IMR-90 (cell line): ENCODE measurements around the gene OTOG. TPM values are rescaled to one million over a fixed set of nuclear protein-coding genes. Genes with fewer than 3 reads are reported as not detected.

ENCODE experiments used
- ATAC-seq: fragments of 200-7000 bp; cut with Tn5 transposase; 2 replicates; pipeline ENCODE4 v1.9.1; 2020; ENCODE audit warnings: low read depth, mild to moderate bottlenecking, moderate library complexity
- BruUV-seq: library from RNA; stranded (reverse); fragments of 400-500 nt; replicated peaks from 2 replicates; lab custom pipeline; 2021; lab: Mats Ljungman, UMichigan
- CTCF ChIA-PET: fragments of 300-600 bp; formaldehyde crosslinking; extraction: SDS; loops from one replicate; lab custom pipeline; 2021; ENCODE audit warnings: antibody characterized with exemption; lab: Yijun Ruan, JAX
- POLR2A ChIA-PET: fragments of 300-600 bp; sonication (Branson Sonifier 250); formaldehyde crosslinking; loops from one replicate; lab custom pipeline; 2022; ENCODE audit warnings: antibody characterized with exemption; ENCODE audit not compliant: unreplicated experiment; lab: Charles Lee
- DNase-seq: peaks from one replicate; pipeline ENCODE4 v3.0.0; 2013
- H2AFZ ChIP-seq: replicated peaks from 2 replicates; pipeline ENCODE3; 2013; ENCODE audit warnings: low read length, mild to moderate bottlenecking; ENCODE audit not compliant: poor library complexity
- H2AK5ac ChIP-seq: 2 replicates; pipeline ENCODE4 v1.6.1; 2013; ENCODE audit warnings: low read depth, low read length, inconsistent platforms
- H2AK9ac ChIP-seq: replicated peaks from 2 replicates; pipeline ENCODE3; 2013; ENCODE audit warnings: mild to moderate bottlenecking, low read depth, low read length, moderate library complexity; ENCODE audit not compliant: poor library complexity
- H2BK120ac ChIP-seq: 2 replicates; pipeline ENCODE4 v1.6.1; 2013; ENCODE audit warnings: low read depth, low read length, inconsistent platforms
- H2BK15ac ChIP-seq: 3 replicates; pipeline ENCODE4 v1.6.1; 2013; ENCODE audit warnings: low read depth, low read length, inconsistent platforms
- H2BK20ac ChIP-seq: 2 replicates; pipeline ENCODE4 v1.6.1; 2013; ENCODE audit warnings: low read depth, mild to moderate bottlenecking, inconsistent platforms, low read length, moderate library complexity
- H2BK5ac ChIP-seq: 2 replicates; pipeline ENCODE4 v1.6.1; 2013; ENCODE audit warnings: mild to moderate bottlenecking, low read depth, low read length, inconsistent platforms; ENCODE audit not compliant: poor library complexity, severe bottlenecking
- H3K14ac ChIP-seq: replicated peaks from 2 replicates; pipeline ENCODE4 v1.6.1; 2013; ENCODE audit warnings: low read depth, low read length, inconsistent platforms
- H3K18ac ChIP-seq: 2 replicates; pipeline ENCODE4 v1.6.1; 2013; ENCODE audit warnings: low read depth, low read length, control low read depth
- H3K23ac ChIP-seq: 2 replicates; pipeline ENCODE4 v1.6.1; 2013; ENCODE audit warnings: low read depth, low read length, inconsistent platforms
- H3K27ac ChIP-seq: 2 replicates; pipeline ENCODE4 v1.5.1; 2013; ENCODE audit warnings: mild to moderate bottlenecking, control low read depth, low read length; ENCODE audit not compliant: insufficient read depth
- H3K27me3 ChIP-seq: 2 replicates; pipeline ENCODE4 v1.6.1; 2013; ENCODE audit warnings: low read length; ENCODE audit not compliant: control insufficient read depth, insufficient read depth
- H3K36me3 ChIP-seq: 2 replicates; pipeline ENCODE4 v1.6.1; 2013; ENCODE audit warnings: low read length, mixed read lengths; ENCODE audit not compliant: control insufficient read depth, insufficient read depth
- H3K4ac ChIP-seq: 2 replicates; pipeline ENCODE4 v1.6.1; 2013; ENCODE audit warnings: low read depth, low read length, inconsistent platforms
- H3K4me1 ChIP-seq: 2 replicates; pipeline ENCODE4 v1.6.1; 2013; ENCODE audit warnings: low read length, mixed read lengths; ENCODE audit not compliant: control insufficient read depth, insufficient read depth
- H3K4me2 ChIP-seq: 2 replicates; pipeline ENCODE4 v1.6.1; 2013; ENCODE audit warnings: low read depth, mild to moderate bottlenecking, control low read depth, low read length, moderate library complexity
- H3K4me3 ChIP-seq: 2 replicates; pipeline ENCODE4 v1.5.1; 2013; ENCODE audit warnings: low read depth, mild to moderate bottlenecking, control low read depth, low read length, moderate library complexity; ENCODE audit not compliant: insufficient read depth
- H3K56ac ChIP-seq: 2 replicates; pipeline ENCODE4 v1.6.1; 2013; ENCODE audit warnings: low read length, inconsistent platforms; ENCODE audit not compliant: insufficient read depth; ENCODE audit errors: extremely low read depth
- H3K79me1 ChIP-seq, 2 experiments: 2 replicates each; pipeline ENCODE4 v1.6.1; 2013; ENCODE audit warnings: low read length in 2 of 2, inconsistent platforms in 1 of 2, low read depth in 1 of 2
- H3K9ac ChIP-seq: 2 replicates; pipeline ENCODE4 v1.6.1; 2013; ENCODE audit warnings: low read depth, low read length, control low read depth
- H3K9me1 ChIP-seq: 2 replicates; pipeline ENCODE4 v1.6.1; 2013; ENCODE audit warnings: low read length, inconsistent platforms; ENCODE audit not compliant: insufficient read depth
- H3K9me3 ChIP-seq: 2 replicates; pipeline ENCODE4 v1.6.1; 2013; ENCODE audit warnings: low read length; ENCODE audit not compliant: control insufficient read depth, insufficient read depth
- H4K20me1 ChIP-seq: 2 replicates; pipeline ENCODE4 v1.6.1; 2013; ENCODE audit warnings: low read length, inconsistent platforms; ENCODE audit not compliant: insufficient read depth
- H4K5ac ChIP-seq: 2 replicates; pipeline ENCODE4 v1.6.1; 2013; ENCODE audit warnings: mild to moderate bottlenecking, low read depth, low read length, control low read depth
- H4K8ac ChIP-seq, 2 experiments: 2 replicates each; pipeline ENCODE4 v1.6.1; 2013; ENCODE audit warnings: low read depth in 2 of 2, low read length in 2 of 2, control low read depth in 1 of 2, inconsistent platforms in 1 of 2
- H4K91ac ChIP-seq: 2 replicates; pipeline ENCODE4 v1.6.1; 2013; ENCODE audit warnings: low read depth, low read length, inconsistent platforms; ENCODE audit not compliant: insufficient read depth
- BHLHE40 ChIP-seq: fragments of 150-350 bp; IDR thresholded peaks from 2 replicates; pipeline ENCODE4 v1.6.1; 2016; ENCODE audit warnings: mild to moderate bottlenecking, low read depth, low read length
- CEBPB ChIP-seq: IDR thresholded peaks from 2 replicates; pipeline ENCODE4 v1.6.1; 2012; ENCODE audit warnings: low read depth, low read length, improper control_type of control experiment
- CHD1 ChIP-seq: IDR thresholded peaks from 2 replicates; pipeline ENCODE4 v1.6.1; 2012; ENCODE audit warnings: low read depth, low read length, improper control_type of control experiment
- FOS ChIP-seq: fragments of 150-350 bp; IDR thresholded peaks from 2 replicates; pipeline ENCODE4 v1.6.1; 2016; ENCODE audit warnings: low read depth, low read length
- MAZ ChIP-seq: IDR thresholded peaks from 2 replicates; pipeline ENCODE4 v1.6.1; 2012; ENCODE audit warnings: low read depth, mild to moderate bottlenecking, low read length, improper control_type of control experiment, moderate library complexity, borderline replicate concordance
- MXI1 ChIP-seq: IDR thresholded peaks from 2 replicates; pipeline ENCODE4 v1.6.1; 2012; ENCODE audit warnings: low read depth, mild to moderate bottlenecking, low read length, moderate library complexity, borderline replicate concordance
- NFE2L2 ChIP-seq: fragments of 150-350 bp; IDR thresholded peaks from 2 replicates; pipeline ENCODE4 v1.6.1; 2016; ENCODE audit warnings: low read depth, mild to moderate bottlenecking, low read length
- RAD21 ChIP-seq: IDR thresholded peaks from 2 replicates; pipeline ENCODE4 v1.6.1; 2012; ENCODE audit warnings: low read length, improper control_type of control experiment
- SMC3 ChIP-seq: fragments of 150-350 bp; IDR thresholded peaks from 2 replicates; pipeline ENCODE4 v1.6.1; 2016; ENCODE audit warnings: low read depth, mild to moderate bottlenecking, antibody characterized with exemption, low read length, moderate library complexity
- WGBS, 2 experiments: methylation state at CpG; one replicate each; pipeline versions ENCODE4 v1.1.5 to v1.1.7; 2013; ENCODE audit warnings: missing lambda C conversion rate in 2 of 2; ENCODE audit not compliant: insufficient read length in 1 of 2; ENCODE audit errors: extremely low coverage in 2 of 2; 5-methylcytosine and 5-hydroxymethylcytosine counted together
- dilution Hi-C: fragments of 300-500 bp; cut with HindIII; formaldehyde crosslinking; loops from one replicate; pipeline ENCODE4 v1.14.3; 2018; ENCODE audit warnings: low sequenced_read_pairs; ENCODE audit not compliant: unreplicated experiment
- in situ Hi-C: fragments of 300-500 bp; cut with MboI; formaldehyde crosslinking; loops from 3 replicates; pipeline ENCODE4 v1.14.3; 2019; ENCODE audit warnings: low sequenced_read_pairs, inconsistent platforms, mixed read lengths
- intact Hi-C: fragments of 100-400 bp; cut with micrococcal nuclease; formaldehyde crosslinking; loops from 2 replicates; pipeline ENCODE4 v1.10.0; 2022
- polyA plus RNA-seq, 3 experiments: library from polyadenylated mRNA; depleted of rRNA; stranded (reverse); fragments of >200 nt; gene quantifications; 2 replicates each; pipeline ENCODE4 v1.2.3, GENCODE V29; 2012; ENCODE audit warnings: low replicate concordance in 1 of 3
- total RNA-seq: library from RNA; depleted of rRNA; stranded (reverse); fragments of >200 nt; gene quantifications from 2 replicates; pipeline ENCODE4 v1.2.3, GENCODE V29; 2012
- TF ChIP-seq, protein P1 (sequence below): fragments of 150-350 bp; IDR thresholded peaks from 2 replicates; pipeline ENCODE4 v1.6.1; 2017; ENCODE audit warnings: mild to moderate bottlenecking, antibody characterized with exemption, low read length, low read depth
- TF ChIP-seq, protein P2 (sequence below): fragments of 150-350 bp; IDR thresholded peaks from 2 replicates; pipeline ENCODE4 v1.6.1; 2016; ENCODE audit warnings: low read depth, mild to moderate bottlenecking, low read length, moderate library complexity, borderline replicate concordance

Gene OTOG
- total and polyA plus RNA-seq, 2 of the 4 experiments (the other 2 are of a cell fraction), result not detected

DNA sequence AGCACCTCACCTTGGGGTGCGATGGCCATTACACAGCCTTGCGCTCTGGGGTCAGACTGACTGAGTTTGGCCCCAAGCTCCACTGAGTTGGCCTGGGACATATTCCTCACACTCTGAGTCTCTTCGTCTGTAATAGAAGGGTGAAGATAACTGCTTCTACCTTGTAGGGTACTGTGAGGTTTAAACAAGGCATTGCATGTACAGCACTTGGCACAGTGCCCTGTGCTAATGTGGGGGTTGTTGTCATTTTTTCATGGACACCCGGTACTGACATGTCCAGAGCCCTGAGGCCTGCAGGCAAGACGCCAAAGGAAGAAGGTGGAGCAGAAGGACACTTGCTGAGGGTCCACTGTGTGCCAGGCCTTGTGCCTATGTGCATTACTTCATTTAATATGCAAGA is 50.7 kb downstream of the OTOG start:
- Histone ChIP-seq H4K5ac (no peak overlapping the region), H2BK15ac (no peak overlapping the region), H2BK120ac (no peak overlapping the region), H2BK5ac (no peak overlapping the region), H3K4me3 (no peak overlapping the region), H3K4me2 (no peak overlapping the region), H2BK20ac (no peak overlapping the region), H4K8ac (no peak overlapping the region), H3K23ac (no peak overlapping the region), H3K36me3 (no peaks in the 10 kb centered on the region), H2AK9ac (no peak overlapping the region), H3K56ac (no peak overlapping the region), H3K18ac (no peak overlapping the region), H3K27ac (no peak overlapping the region), H3K4me1 (no peaks in the 10 kb centered on the region), H2AFZ (no peak overlapping the region), H4K20me1 (no peaks in the 10 kb centered on the region), H2AK5ac (no peak overlapping the region), H3K9me3 (no peaks in the 10 kb centered on the region), H4K91ac (no peak overlapping the region), H3K9me1 (no peaks in the 10 kb centered on the region), H3K27me3 (peaks cover 7% of the 10 kb centered on the region), H3K14ac (no peak overlapping the region), H3K79me1 (no peaks in the 10 kb centered on the region), H3K9ac (no peak overlapping the region), H3K4ac (no peak overlapping the region)
- in situ Hi-C loops, result loop anchor here (5.0 kb wide), 2 partner anchors 130 to 380 kb away; no protein-coding TSS in a partner anchor
- dilution Hi-C loops, result loop anchor here (10.0 kb wide), 1 partner anchor 387 kb away; no protein-coding TSS in a partner anchor
- POLR2A ChIA-PET, result no interaction called here
- intact Hi-C loops, result loop anchor here (2.0 kb wide), 1 partner anchor 125 kb away; no protein-coding TSS in a partner anchor
- WGBS, 2 experiments, result no CpG with 5 or more reads among the region's 5 CpGs
- ATAC-seq (no peak), DNase-seq (no peak)
- BruUV-seq, result no TSS peak
- TF ChIP-seq NFE2L2 (no peak), BHLHE40 (no peak), SMC3 (no peak), RAD21 (no peak), CEBPB (no peak), MAZ (no peak), MXI1 (no peak), CHD1 (no peak), FOS (no peak)
- TF ChIP-seq, protein P1, sequence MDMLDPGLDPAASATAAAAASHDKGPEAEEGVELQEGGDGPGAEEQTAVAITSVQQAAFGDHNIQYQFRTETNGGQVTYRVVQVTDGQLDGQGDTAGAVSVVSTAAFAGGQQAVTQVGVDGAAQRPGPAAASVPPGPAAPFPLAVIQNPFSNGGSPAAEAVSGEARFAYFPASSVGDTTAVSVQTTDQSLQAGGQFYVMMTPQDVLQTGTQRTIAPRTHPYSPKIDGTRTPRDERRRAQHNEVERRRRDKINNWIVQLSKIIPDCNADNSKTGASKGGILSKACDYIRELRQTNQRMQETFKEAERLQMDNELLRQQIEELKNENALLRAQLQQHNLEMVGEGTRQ, result no peak
- TF ChIP-seq, protein P2, sequence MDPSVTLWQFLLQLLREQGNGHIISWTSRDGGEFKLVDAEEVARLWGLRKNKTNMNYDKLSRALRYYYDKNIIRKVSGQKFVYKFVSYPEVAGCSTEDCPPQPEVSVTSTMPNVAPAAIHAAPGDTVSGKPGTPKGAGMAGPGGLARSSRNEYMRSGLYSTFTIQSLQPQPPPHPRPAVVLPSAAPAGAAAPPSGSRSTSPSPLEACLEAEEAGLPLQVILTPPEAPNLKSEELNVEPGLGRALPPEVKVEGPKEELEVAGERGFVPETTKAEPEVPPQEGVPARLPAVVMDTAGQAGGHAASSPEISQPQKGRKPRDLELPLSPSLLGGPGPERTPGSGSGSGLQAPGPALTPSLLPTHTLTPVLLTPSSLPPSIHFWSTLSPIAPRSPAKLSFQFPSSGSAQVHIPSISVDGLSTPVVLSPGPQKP, result no peak
- CTCF ChIA-PET, result interaction anchor here (1.3 kb wide), 1 partner anchor 96 kb away, joined by 3 read pairs; no protein-coding TSS in a partner anchor
